ENCODE measurements around the gene CST11. TPM values are rescaled to one million over a fixed set of nuclear protein-coding genes. Genes with fewer than 3 reads are reported as not detected.

Gene CST11, protein sequence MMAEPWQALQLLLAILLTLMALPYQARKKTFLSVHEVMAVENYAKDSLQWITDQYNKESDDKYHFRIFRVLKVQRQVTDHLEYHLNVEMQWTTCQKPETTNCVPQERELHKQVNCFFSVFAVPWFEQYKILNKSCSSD
- total RNA-seq: not detected

DNA sequence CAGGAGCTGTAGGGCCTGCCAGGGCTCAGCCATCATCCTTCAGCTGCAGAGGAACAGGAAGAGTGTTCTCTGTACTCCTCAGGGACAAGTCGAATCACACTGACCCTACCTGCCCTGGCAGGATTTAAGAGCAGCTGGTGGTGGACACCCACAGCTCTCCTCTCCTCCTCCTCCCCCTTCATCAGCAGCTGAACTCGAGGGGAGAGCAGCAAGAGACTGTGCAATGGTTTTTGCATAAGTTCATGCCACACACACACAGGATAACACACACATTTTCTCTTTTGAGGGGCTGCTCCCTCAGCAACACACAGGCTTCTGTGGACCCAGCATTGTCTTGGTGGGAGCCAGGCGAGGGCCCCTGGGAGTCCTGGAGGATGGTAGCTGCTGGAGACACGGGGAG lies at the start of gene CST11:
Gene CST11 (minus strand): TSS at position 101 of the 400 bp plus-strand sequence. CDS start 65 bp downstream, at position 36.
- H3K27ac ChIP-seq: no peak within 1 kb of the TSS
- no peaks in the 10 kb centered on the region for H3K4me1 ChIP-seq
- no peak for DNase-seq
- no peaks in the 10 kb centered on the region for H3K36me3 ChIP-seq
- no peaks in the 10 kb centered on the region for H3K9me3 ChIP-seq
- TF ChIP-seq POLR2A (IDR thresholded peaks at IDR 0.05): no peak
- TF ChIP-seq, protein P1, sequence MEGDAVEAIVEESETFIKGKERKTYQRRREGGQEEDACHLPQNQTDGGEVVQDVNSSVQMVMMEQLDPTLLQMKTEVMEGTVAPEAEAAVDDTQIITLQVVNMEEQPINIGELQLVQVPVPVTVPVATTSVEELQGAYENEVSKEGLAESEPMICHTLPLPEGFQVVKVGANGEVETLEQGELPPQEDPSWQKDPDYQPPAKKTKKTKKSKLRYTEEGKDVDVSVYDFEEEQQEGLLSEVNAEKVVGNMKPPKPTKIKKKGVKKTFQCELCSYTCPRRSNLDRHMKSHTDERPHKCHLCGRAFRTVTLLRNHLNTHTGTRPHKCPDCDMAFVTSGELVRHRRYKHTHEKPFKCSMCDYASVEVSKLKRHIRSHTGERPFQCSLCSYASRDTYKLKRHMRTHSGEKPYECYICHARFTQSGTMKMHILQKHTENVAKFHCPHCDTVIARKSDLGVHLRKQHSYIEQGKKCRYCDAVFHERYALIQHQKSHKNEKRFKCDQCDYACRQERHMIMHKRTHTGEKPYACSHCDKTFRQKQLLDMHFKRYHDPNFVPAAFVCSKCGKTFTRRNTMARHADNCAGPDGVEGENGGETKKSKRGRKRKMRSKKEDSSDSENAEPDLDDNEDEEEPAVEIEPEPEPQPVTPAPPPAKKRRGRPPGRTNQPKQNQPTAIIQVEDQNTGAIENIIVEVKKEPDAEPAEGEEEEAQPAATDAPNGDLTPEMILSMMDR (IDR thresholded peaks at IDR 0.05): no peak
- WGBS, 2 donors: 0 to 13% methylated on average over 1 to 2 of the region's 4 CpGs
- H3K4me3 ChIP-seq: no peak within 1 kb of the TSS
- intact Hi-C loops (cut with DNase I): no loop called here
- H3K27me3 ChIP-seq: peaks cover 0 to 5% (median 0%) of the 10 kb centered on the region in 4 donors

DNA sequence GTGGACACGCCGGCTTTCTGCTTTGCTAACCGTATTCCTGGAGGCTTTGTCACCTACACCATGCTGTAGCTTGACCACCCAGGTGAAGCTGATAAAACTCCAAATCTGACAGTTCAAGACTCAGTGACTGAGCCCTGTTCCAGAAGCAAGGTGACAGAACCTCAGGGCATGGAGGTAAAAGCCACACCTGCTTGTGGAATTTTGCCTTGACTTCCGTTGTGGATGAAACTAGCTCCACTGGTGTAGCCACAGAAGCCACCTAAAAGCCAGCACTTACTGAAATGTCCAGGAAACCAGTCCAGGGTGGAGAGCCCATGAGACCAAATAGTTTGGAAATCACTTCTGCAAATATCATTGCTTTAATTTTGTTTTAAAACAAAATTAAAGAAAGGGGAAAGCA lies 49.2 kb upstream of the CST11 start:
- H3K4me3 ChIP-seq: no peak overlapping the region
- H3K9me3 ChIP-seq: no peaks in the 10 kb centered on the region
- H3K27me3 ChIP-seq: peaks cover 0 to 17% (median 0%) of the 10 kb centered on the region in 4 donors
- TF ChIP-seq, protein P1 (IDR thresholded peaks at IDR 0.05): no peak
- no peak for DNase-seq
- intact Hi-C loops (cut with DNase I): no loop called here
- no peaks in the 10 kb centered on the region for H3K36me3 ChIP-seq
- H3K27ac ChIP-seq: peak overlapping the region in 1 of 4 donors; percentile 60
- peaks cover 0 to 19% (median 0%) of the 10 kb centered on the region in 3 donors for H3K4me1 ChIP-seq
- 71% methylated on average over 4 of the region's 4 CpGs for WGBS, 2 donors

- WGBS, 2 donors: 30 to 45% methylated on average over 1 of the region's 1 CpG
Observed at GRCh38 chr20:23497536-23497935, 44.9 kb upstream of the CST11 start.

DNA sequence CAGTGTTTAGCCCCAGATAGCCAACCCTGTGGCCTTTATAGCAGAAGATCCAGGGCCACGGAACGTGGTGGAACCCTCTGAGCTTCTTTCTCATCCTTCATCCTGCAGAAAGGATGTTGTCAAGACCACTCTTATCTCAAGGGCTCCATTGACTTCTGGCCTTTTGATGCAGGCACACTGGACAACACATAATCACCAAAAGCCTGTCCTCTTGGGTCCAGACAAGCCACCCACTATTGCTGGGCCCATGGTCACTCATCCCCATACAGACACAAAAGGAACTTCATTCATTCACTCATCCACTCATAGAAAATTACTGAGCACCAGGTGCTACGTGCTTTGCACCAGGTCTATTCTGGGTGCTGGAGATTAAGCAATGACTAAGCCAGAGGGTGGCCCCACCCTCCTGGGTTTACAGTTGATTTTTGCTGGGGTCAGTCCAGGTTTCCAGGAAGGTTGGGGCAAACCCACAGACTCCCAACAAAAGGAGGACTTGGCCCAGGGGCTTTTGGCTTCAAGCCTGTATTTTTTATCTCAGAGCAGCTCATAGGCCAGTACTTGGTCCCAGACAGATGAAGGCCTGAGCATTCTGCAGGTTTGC lies 40.6 kb upstream of the CST11 start:
- DNase-seq: no peak
- Histone ChIP-seq H3K27ac (peak overlapping the region in 2 of 4 donors; percentile 18 to 71), H3K27me3 (no peaks in the 10 kb centered on the region), H3K36me3 (no peaks in the 10 kb centered on the region), H3K4me3 (no peak overlapping the region), H3K9me3 (no peaks in the 10 kb centered on the region), H3K4me1 (peaks cover 0 to 12% (median 0%) of the 10 kb centered on the region in 3 donors)
- WGBS, 2 donors: 50 to 65% methylated on average over 3 of the region's 3 CpGs
- intact Hi-C loops (cut with DNase I): no loop called here
- TF ChIP-seq, protein P1 (IDR thresholded peaks at IDR 0.05): no peak
- TF ChIP-seq POLR2A (IDR thresholded peaks at IDR 0.05): no peak

More at GRCh38 chr20:23497536-23497935, 44.9 kb upstream of the CST11 start:
- no peak for DNase-seq
- H3K9me3 ChIP-seq: no peaks in the 10 kb centered on the region
- no peak for TF ChIP-seq POLR2A (IDR thresholded peaks at IDR 0.05)
- TF ChIP-seq, protein P1 (IDR thresholded peaks at IDR 0.05): no peak
- peaks cover 0 to 13% (median 0%) of the 10 kb centered on the region in 4 donors for H3K27me3 ChIP-seq
- peaks cover 0 to 25% (median 0%) of the 10 kb centered on the region in 3 donors for H3K4me1 ChIP-seq
- peak overlapping the region in 1 of 4 donors; percentile 31 for H3K27ac ChIP-seq
- no peaks in the 10 kb centered on the region for H3K36me3 ChIP-seq
- intact Hi-C loops (cut with DNase I): no loop called here
- H3K4me3 ChIP-seq: no peak overlapping the region

DNA sequence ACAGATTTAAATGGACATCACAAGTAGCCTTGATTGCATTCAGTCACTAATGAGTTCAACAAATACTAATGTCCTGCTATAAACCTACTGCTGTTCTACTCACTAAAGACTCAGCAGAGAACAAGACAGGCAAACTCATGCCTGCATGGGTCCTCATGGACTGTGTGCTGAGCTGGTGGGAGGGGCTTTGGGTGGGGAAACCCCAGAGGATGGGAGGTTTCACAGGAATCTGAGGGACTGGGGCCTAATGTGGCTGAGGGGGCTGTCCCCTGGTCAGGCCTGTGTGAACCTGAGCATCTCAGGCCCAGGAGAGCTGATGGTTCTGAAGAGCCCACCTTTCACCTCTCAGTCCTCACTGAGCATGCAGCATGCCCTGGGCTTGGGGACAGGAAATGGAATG lies 39.6 kb upstream of the CST11 start:
- Histone ChIP-seq H3K9me3 (no peaks in the 10 kb centered on the region), H3K4me1 (peaks cover 0 to 12% (median 0%) of the 10 kb centered on the region in 3 donors), H3K27ac (no peak overlapping the region), H3K27me3 (no peaks in the 10 kb centered on the region), H3K36me3 (no peaks in the 10 kb centered on the region), H3K4me3 (no peak overlapping the region)
- no peak for DNase-seq
- TF ChIP-seq, protein P1 (IDR thresholded peaks at IDR 0.05): no peak
- no peak for TF ChIP-seq POLR2A (IDR thresholded peaks at IDR 0.05)
- intact Hi-C loops (cut with DNase I): no loop called here

Data from esophagus squamous epithelium (tissue), 5 donors.